HEK293T (cell line): ENCODE results near the gene ZNF354C.

Experiments
- FOXM1 ChIP-seq: fragments of 450-650 bp; IDR thresholded peaks from 2 replicates; pipeline ENCODE4 v1.6.1; 2017; ENCODE audit warnings: mild to moderate bottlenecking, borderline replicate concordance
- HDGF ChIP-seq: fragments of 450-650 bp; IDR thresholded peaks from 2 replicates; pipeline ENCODE4 v1.6.1; 2017; ENCODE audit warnings: antibody characterized with exemption, borderline replicate concordance
- ZNF384 ChIP-seq: fragments of 450-650 bp; IDR thresholded peaks from 2 replicates; pipeline ENCODE4 v1.6.1; 2016

- no peak for TF ChIP-seq HDGF
- no peak for TF ChIP-seq ZNF384
- no peak for TF ChIP-seq FOXM1
Observed at GRCh38 chr5:179124273-179124852, 64.2 kb downstream of the ZNF354C start.
